HEK293T (cell line): Measurements from ENCODE around the gene APOO.

Experiments used
- BHLHE40 ChIP-seq: fragments of 450-650 bp; IDR thresholded peaks from 2 replicates; pipeline ENCODE4 v1.6.1; 2016; ENCODE audit warnings: mild to moderate bottlenecking, moderate library complexity, borderline replicate concordance
- CTBP1 ChIP-seq: fragments of 450-650 bp; IDR thresholded peaks from 2 replicates; pipeline ENCODE4 v1.6.1; 2016; ENCODE audit warnings: borderline replicate concordance
- FOXM1 ChIP-seq: fragments of 450-650 bp; IDR thresholded peaks from 2 replicates; pipeline ENCODE4 v1.6.1; 2017; ENCODE audit warnings: mild to moderate bottlenecking, borderline replicate concordance
- HDGF ChIP-seq: fragments of 450-650 bp; IDR thresholded peaks from 2 replicates; pipeline ENCODE4 v1.6.1; 2017; ENCODE audit warnings: antibody characterized with exemption, borderline replicate concordance
- SP1 ChIP-seq: fragments of 450-650 bp; IDR thresholded peaks from 2 replicates; pipeline ENCODE4 v1.6.1; 2017

DNA sequence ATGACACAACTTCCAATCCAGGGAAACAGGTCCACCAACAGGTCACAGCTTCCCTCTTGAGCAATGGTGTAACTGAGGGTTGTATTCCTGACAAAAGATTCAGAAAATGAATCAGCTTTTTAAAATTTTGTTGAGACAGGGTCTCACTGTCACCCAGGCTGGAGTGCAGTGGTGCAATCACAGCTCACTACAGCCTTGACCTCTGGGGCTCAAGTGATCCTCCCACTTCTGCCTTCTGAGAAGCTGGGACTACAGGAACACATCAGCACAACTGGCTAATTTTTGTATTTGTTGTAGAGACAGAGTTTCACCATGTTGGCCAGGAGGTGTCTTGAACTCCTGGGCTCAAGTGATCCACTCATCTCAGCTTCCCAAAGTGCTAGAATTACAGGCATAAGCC is 81.1 kb downstream of the APOO start:
- no peak for TF ChIP-seq BHLHE40
- no peak for TF ChIP-seq SP1
- TF ChIP-seq CTBP1, result no peak
- TF ChIP-seq HDGF, result no peak
- TF ChIP-seq FOXM1, result no peak
